IgD-negative memory B cell (primary cell): Measurements from ENCODE around the gene FBXL7. TPM values are rescaled to one million over a fixed set of nuclear protein-coding genes. Genes with fewer than 3 reads are reported as not detected.

Experiments
- H3K27ac Mint-ChIP-seq, 3 donors: one replicate each; pipeline ENCODE4 v1.8.0; 2020 to 2022; ENCODE audit warnings: mild to moderate bottlenecking in 3 of 3, mixed read lengths in 3 of 3, moderate library complexity in 1 of 3
- H3K27me3 Mint-ChIP-seq: one replicate; pipeline ENCODE4 v1.8.0; 2021; ENCODE audit warnings: mixed read lengths
- H3K36me3 Mint-ChIP-seq: one replicate; pipeline ENCODE4 v1.8.0; 2020; ENCODE audit warnings: mild to moderate bottlenecking, mixed read lengths
- H3K4me1 Mint-ChIP-seq, 3 donors: one replicate each; pipeline ENCODE4 v1.8.0; 2020 to 2022; ENCODE audit warnings: mixed read lengths in 3 of 3, mild to moderate bottlenecking in 1 of 3
- H3K4me3 Mint-ChIP-seq, 4 donors: one replicate each; pipeline ENCODE4 v1.8.0; 2020 to 2022; ENCODE audit warnings: mild to moderate bottlenecking in 4 of 4, mixed read lengths in 4 of 4, moderate library complexity in 3 of 4
- H3K9me3 Mint-ChIP-seq, 3 donors: one replicate each; pipeline ENCODE4 v1.8.0; 2020 to 2021; ENCODE audit warnings: mixed read lengths in 3 of 3, mild to moderate bottlenecking in 1 of 3
- polyA plus RNA-seq: library from polyadenylated mRNA; unstranded; fragments of 300-500 nt; fragmentation: Illumina TruSeq; gene quantifications from one replicate; pipeline ENCODE4 v1.2.3, GENCODE V29; 2021

The FBXL7 gene
- polyA plus RNA-seq, 1 donor from 2014 or later: not detected

DNA sequence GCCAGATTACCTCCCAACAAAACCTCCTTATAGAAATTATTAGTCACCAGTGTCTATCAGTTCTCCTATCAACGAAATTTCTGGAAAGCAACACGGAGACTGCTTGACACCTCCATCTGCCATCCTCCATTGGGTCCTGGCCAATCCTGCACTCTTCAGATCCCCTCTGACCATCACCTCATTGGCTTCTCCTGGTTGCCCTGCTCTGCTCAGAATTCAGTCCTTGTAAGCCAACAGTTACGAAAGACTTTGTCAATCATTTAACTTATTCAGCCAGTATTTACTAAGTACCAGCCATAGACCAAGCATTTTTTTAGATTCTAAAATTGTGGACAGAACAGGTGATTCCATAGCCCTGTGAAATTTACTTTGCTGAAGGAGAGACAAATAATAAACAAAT, 451.1 kb downstream of the FBXL7 start:
- Mint-ChIP-seq H3K27me3 (no peaks in the 10 kb centered on the region), H3K4me1 (no peaks in the 10 kb centered on the region), H3K4me3 (no peak overlapping the region), H3K27ac (no peak overlapping the region), H3K36me3 (no peaks in the 10 kb centered on the region), H3K9me3 (peaks cover 0 to 21% (median 3%) of the 10 kb centered on the region in 3 donors)

GRCh38 chr5:15951550-15951949, 451.6 kb downstream of the FBXL7 start:
- Mint-ChIP-seq H3K27ac (no peak overlapping the region), H3K4me1 (no peaks in the 10 kb centered on the region), H3K4me3 (no peak overlapping the region), H3K36me3 (no peaks in the 10 kb centered on the region), H3K27me3 (no peaks in the 10 kb centered on the region), H3K9me3 (peaks cover 0 to 21% (median 3%) of the 10 kb centered on the region in 3 donors)

DNA sequence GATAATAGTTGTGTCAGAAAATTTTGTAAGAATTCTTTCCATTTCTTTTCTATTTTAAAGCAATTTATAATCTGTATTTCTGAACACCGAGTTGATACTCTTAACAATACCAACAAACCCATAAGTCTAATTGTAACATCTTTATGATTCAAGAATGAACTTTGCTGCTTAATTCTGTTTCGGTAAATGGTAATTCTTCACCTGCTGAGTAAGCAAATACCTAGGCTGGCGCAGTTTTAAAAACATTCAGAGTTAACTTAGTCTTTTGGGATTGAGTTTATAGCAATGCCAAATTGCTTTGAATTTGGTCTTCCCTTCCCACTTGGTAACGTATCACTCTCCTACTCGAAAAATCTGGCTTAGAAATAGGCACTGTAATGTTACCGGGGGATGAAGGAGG, 456.6 kb downstream of the FBXL7 start:
- H3K9me3 Mint-ChIP-seq: peaks cover 0 to 8% (median 0%) of the 10 kb centered on the region in 3 donors
- no peak overlapping the region for H3K27ac Mint-ChIP-seq
- H3K27me3 Mint-ChIP-seq: no peaks in the 10 kb centered on the region
- H3K4me1 Mint-ChIP-seq: no peaks in the 10 kb centered on the region
- no peak overlapping the region for H3K4me3 Mint-ChIP-seq
- H3K36me3 Mint-ChIP-seq: no peaks in the 10 kb centered on the region

- peaks cover 0 to 12% (median 0%) of the 10 kb centered on the region in 3 donors for H3K9me3 Mint-ChIP-seq
- no peaks in the 10 kb centered on the region for H3K27me3 Mint-ChIP-seq
- no peak overlapping the region for H3K4me3 Mint-ChIP-seq
- no peaks in the 10 kb centered on the region for H3K4me1 Mint-ChIP-seq
- no peak overlapping the region for H3K27ac Mint-ChIP-seq
- H3K36me3 Mint-ChIP-seq: no peaks in the 10 kb centered on the region
Measured at GRCh38 chr5:15957124-15957523, 457.1 kb downstream of the FBXL7 start.

DNA sequence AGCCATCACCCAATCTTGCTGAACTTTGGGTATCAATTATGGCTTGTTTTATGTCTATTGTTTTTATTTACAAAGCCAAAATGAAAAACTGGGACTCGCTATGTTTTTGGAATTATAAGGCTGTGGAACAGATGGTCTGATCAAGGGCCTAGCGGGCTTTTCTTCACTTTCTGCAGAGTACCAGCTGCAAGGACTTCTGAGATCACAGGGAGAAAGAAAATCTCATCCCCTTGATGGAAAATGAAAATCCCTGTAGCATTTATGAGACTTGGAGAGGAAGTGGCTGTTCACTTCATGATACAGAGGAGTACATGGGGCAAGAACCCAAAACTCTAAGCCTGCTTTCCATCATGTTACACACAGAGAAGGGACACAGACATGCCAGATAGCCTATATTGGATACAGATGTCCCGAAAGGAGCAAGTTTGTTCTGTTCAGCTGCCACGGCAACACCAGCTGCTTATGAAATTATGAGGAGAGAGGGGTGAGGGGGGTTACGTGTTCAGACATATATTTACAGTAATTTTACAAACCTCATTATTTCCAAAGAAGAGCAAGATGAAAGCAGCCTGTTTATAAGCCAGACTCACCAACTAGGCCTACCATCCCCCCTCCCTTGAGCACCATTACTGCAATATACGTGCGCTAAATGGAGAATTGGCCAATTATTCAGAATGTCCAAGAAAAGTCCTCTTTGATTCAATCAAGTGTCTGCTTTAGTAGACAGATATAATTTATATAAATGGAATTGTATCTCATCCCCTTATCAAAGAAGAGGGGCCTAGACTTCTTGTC, 459.6 kb downstream of the FBXL7 start:
- no peaks in the 10 kb centered on the region for H3K27me3 Mint-ChIP-seq
- H3K27ac Mint-ChIP-seq: no peak overlapping the region
- H3K36me3 Mint-ChIP-seq: no peaks in the 10 kb centered on the region
- H3K9me3 Mint-ChIP-seq: peaks cover 0 to 12% (median 0%) of the 10 kb centered on the region in 3 donors
- no peak overlapping the region for H3K4me3 Mint-ChIP-seq
- no peaks in the 10 kb centered on the region for H3K4me1 Mint-ChIP-seq

DNA sequence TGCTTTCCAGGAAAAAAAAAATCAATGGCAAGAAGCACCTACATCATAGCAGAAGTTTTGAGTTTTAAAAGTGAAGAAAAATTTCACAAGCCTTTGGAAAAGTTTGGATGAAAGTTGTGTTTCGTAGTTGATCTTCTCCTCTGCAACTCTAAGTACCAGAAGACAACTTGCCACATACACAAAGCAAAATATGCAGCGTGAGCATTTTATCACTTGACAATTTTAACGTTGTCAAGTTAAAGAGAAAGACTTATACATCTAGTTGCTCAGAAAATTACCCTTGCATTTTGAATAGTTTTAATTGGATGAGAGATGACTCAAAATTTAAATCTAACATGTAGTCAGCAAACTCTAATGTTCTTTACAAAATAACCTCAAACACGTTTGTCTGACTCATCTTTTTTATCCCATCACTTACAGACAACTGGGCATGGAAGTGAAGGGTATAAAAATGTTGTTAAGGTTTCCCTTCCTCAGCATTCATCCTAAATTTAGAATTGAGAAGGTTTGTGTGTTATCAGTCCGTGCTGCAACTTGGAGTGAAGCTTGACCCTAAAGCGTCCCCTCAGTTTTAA, 466.2 kb downstream of the FBXL7 start:
- Mint-ChIP-seq H3K27ac (no peak overlapping the region), H3K4me1 (no peaks in the 10 kb centered on the region), H3K4me3 (no peak overlapping the region), H3K36me3 (no peaks in the 10 kb centered on the region), H3K27me3 (no peaks in the 10 kb centered on the region), H3K9me3 (peaks cover 0 to 11% (median 2%) of the 10 kb centered on the region in 3 donors)

DNA sequence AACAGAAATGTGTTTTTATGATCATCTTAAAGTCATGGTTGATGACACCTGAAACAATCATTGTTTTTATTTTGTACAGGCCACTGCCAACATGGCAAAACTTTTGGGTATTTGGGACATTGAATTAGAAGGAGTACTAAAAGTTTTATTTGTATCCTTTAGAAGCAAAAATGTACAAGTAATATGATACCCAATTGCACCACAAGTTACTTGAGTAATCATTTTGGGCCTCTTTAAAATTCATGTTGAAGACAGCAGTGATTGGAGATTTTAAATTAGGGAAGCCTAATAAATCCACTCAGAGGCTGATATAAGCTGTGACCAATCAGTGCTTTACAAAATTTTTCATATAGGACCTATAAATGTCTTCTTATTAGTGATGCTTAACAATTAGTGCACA, 466.7 kb downstream of the FBXL7 start:
- no peaks in the 10 kb centered on the region for H3K36me3 Mint-ChIP-seq

DNA sequence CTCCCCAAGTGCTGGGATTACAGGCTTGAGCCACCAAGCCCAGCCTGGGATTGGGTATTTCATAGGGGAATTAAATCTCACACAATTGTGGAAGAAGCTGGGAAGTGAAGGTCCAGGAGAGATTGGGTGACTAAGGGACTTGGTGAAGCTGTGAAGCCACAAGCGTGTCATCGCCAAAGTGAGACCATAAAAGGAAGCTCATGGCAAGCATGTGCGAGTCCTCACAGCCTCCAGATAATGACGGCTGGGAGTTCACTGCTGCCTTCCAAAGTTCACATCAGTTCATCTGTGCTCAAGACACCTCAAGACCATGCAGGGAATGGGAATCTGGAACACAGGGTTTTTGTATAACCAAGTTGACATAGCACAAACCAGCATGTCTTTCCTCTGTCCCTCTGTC, 469.0 kb downstream of the FBXL7 start:
- no peaks in the 10 kb centered on the region for H3K4me1 Mint-ChIP-seq
- no peaks in the 10 kb centered on the region for H3K36me3 Mint-ChIP-seq
- no peak overlapping the region for H3K4me3 Mint-ChIP-seq
- H3K9me3 Mint-ChIP-seq: peaks cover 4 to 8% (median 5%) of the 10 kb centered on the region in 3 donors
- no peak overlapping the region for H3K27ac Mint-ChIP-seq
- no peaks in the 10 kb centered on the region for H3K27me3 Mint-ChIP-seq

More for the DNA sequence above, 466.7 kb downstream of the FBXL7 start:
- peaks cover 0 to 11% (median 2%) of the 10 kb centered on the region in 3 donors for H3K9me3 Mint-ChIP-seq
- no peak overlapping the region for H3K27ac Mint-ChIP-seq
- H3K4me3 Mint-ChIP-seq: no peak overlapping the region
- no peaks in the 10 kb centered on the region for H3K27me3 Mint-ChIP-seq
- H3K4me1 Mint-ChIP-seq: no peaks in the 10 kb centered on the region

GRCh38 chr5:15977851-15978250, 477.9 kb downstream of the FBXL7 start:
- no peak overlapping the region for H3K4me3 Mint-ChIP-seq
- H3K36me3 Mint-ChIP-seq: no peaks in the 10 kb centered on the region
- H3K4me1 Mint-ChIP-seq: no peaks in the 10 kb centered on the region
- peaks cover 6 to 10% (median 7%) of the 10 kb centered on the region in 3 donors for H3K9me3 Mint-ChIP-seq
- no peaks in the 10 kb centered on the region for H3K27me3 Mint-ChIP-seq
- H3K27ac Mint-ChIP-seq: no peak overlapping the region

- H3K9me3 Mint-ChIP-seq: peaks cover 0 to 3% (median 3%) of the 10 kb centered on the region in 3 donors
- no peaks in the 10 kb centered on the region for H3K36me3 Mint-ChIP-seq
- no peaks in the 10 kb centered on the region for H3K27me3 Mint-ChIP-seq
- no peak overlapping the region for H3K27ac Mint-ChIP-seq
- peaks cover 0 to 1% (median 0%) of the 10 kb centered on the region in 3 donors for H3K4me1 Mint-ChIP-seq
- H3K4me3 Mint-ChIP-seq: no peak overlapping the region
Measured at GRCh38 chr5:15980835-15981234, 480.9 kb downstream of the FBXL7 start.

- no peaks in the 10 kb centered on the region for H3K36me3 Mint-ChIP-seq
- peaks cover 3 to 13% (median 4%) of the 10 kb centered on the region in 3 donors for H3K9me3 Mint-ChIP-seq
- H3K4me1 Mint-ChIP-seq: peaks cover 0 to 1% (median 0%) of the 10 kb centered on the region in 3 donors
- no peak overlapping the region for H3K27ac Mint-ChIP-seq
- no peaks in the 10 kb centered on the region for H3K27me3 Mint-ChIP-seq
- H3K4me3 Mint-ChIP-seq: no peak overlapping the region
Measured at GRCh38 chr5:15983392-15983791, 483.4 kb downstream of the FBXL7 start.
